Suprapubic skin (tissue), 4 donors: ENCODE measurements around the gene MYH6.

Experiments used
- CTCF ChIP-seq, 2 donors: fragments of 200-600 bp in 1 of 2; fragments of 450-650 bp in 1 of 2; sonication (generic) in 1 of 2; IDR thresholded peaks; one replicate each; pipeline ENCODE4 v1.5.1; 2016 to 2019; ENCODE audit warnings: antibody characterized with exemption in 2 of 2, mild to moderate bottlenecking in 1 of 2, moderate library complexity in 1 of 2
- POLR2A ChIP-seq, 2 donors: fragments of 450-650 bp; IDR thresholded peaks; one replicate each; pipeline ENCODE4 v1.6.1; 2017; ENCODE audit warnings: antibody characterized with exemption in 2 of 2, mild to moderate bottlenecking in 2 of 2, moderate library complexity in 2 of 2
- POLR2AphosphoS5 ChIP-seq, 3 donors: sonication (generic); formaldehyde crosslinking; IDR thresholded peaks; one replicate each; pipeline ENCODE4 v1.6.1; 2017; ENCODE audit warnings: antibody characterized with exemption in 3 of 3

- no peak for TF ChIP-seq CTCF (IDR thresholded peaks at IDR 0.05)
- no peak for TF ChIP-seq POLR2A (IDR thresholded peaks at IDR 0.05)
- no peak for TF ChIP-seq POLR2AphosphoS5 (IDR thresholded peaks at IDR 0.05)
Measured at GRCh38 chr14:23387916-23388882, 19.9 kb downstream of the MYH6 start.
